SKM-1 (cell line): ENCODE results near the gene TUT4.
"Not testable (repeated sequence)": the region's sequence is repeated elsewhere in the genome, so short reads cannot be mapped to it uniquely, and the experiment has no call there.

Experiments
- DNase-seq: peaks from one replicate; lab custom pipeline; 2025; ENCODE audit not compliant: unreplicated experiment; lab: John Stamatoyannopoulos, UW

TUT4 gene

GRCh38 chr1:52552505-52553361, at the start of gene TUT4:
Gene TUT4 (minus strand): TSS chr1:52553092. CDS start chr1:52526280, 26,812 bp downstream.
- DNase-seq, result no peak

- DNase-seq, result no peak
Observed at GRCh38 chr1:52601991-52602855, 49.3 kb upstream of the TUT4 start, which contains the start of gene GPX7. Gene GPX7 (plus strand): TSS chr1:52602371. CDS start chr1:52602410, 39 bp downstream.

GRCh38 chr1:52601519-52601918, 48.6 kb upstream of the TUT4 start:
- no peak for DNase-seq

- DNase-seq, result no peak
Observed at GRCh38 chr1:52600533-52601179, 47.8 kb upstream of the TUT4 start.

- DNase-seq, result no peak
Observed at GRCh38 chr1:52599236-52599635, 46.3 kb upstream of the TUT4 start.

GRCh38 chr1:52598729-52599128, 45.8 kb upstream of the TUT4 start:
- DNase-seq, result no peak

GRCh38 chr1:52597912-52598311, 45.0 kb upstream of the TUT4 start:
- no peak for DNase-seq

GRCh38 chr1:52595061-52595460, 42.2 kb upstream of the TUT4 start:
- DNase-seq, result no peak

- no peak for DNase-seq
Observed at GRCh38 chr1:52593495-52593894, 40.6 kb upstream of the TUT4 start.

GRCh38 chr1:52592637-52593323, 39.9 kb upstream of the TUT4 start:
- DNase-seq, result peak; percentile 60

GRCh38 chr1:52590266-52590665, 37.4 kb upstream of the TUT4 start:
- DNase-seq, result no peak

- DNase-seq, result peak; percentile 90
Observed at GRCh38 chr1:52588535-52588934, 35.6 kb upstream of the TUT4 start.

- DNase-seq, result no peak
Observed at GRCh38 chr1:52588027-52588426, 35.1 kb upstream of the TUT4 start.

- DNase-seq, result no peak
Observed at GRCh38 chr1:52585474-52585873, 32.6 kb upstream of the TUT4 start.

- DNase-seq, result no peak
Observed at GRCh38 chr1:52582116-52582696, 29.3 kb upstream of the TUT4 start.

GRCh38 chr1:52580283-52580682, 27.4 kb upstream of the TUT4 start:
- no peak for DNase-seq

GRCh38 chr1:52579415-52579814, 26.5 kb upstream of the TUT4 start:
- no peak for DNase-seq

GRCh38 chr1:52578066-52578465, 25.2 kb upstream of the TUT4 start:
- not testable (repeated sequence) for DNase-seq

GRCh38 chr1:52576074-52576473, 23.2 kb upstream of the TUT4 start:
- DNase-seq, result no peak

GRCh38 chr1:52574594-52574993, 21.7 kb upstream of the TUT4 start:
- no peak for DNase-seq
